ENCODE results near the gene SCAMP4. TPM values are rescaled to one million over a fixed set of nuclear protein-coding genes. Genes with fewer than 3 reads are reported as not detected.

The SCAMP4 gene
- total RNA-seq, 1 donor from 2014 or later = 76.9 TPM

DNA sequence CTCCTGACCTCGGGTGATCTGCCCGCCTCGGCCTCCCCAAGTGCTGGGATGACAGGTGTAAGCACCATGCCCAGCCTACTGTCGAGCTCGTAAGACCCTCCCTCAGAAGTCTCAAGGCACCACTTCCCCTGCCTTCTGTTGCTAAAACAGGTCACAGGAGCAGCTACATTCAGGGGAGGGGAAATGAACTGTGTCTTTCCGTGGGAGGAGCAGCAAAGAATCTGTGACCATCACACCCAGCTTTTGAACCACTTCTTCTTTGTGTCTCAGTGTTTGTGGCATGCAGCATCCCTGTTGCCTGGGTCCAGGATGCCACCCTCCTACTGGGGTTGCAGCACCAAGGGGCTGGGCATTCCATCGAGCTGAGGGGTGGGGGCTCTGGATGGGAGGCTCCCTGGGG, 28.0 kb downstream of the SCAMP4 start:
- no peak for DNase-seq (ENCODE audit: extremely low spot score, unreplicated experiment)
- Mint-ChIP-seq H3K4me1 (ENCODE audit: unreplicated experiment) (no peaks in the 10 kb centered on the region), H3K27ac (no peak overlapping the region), H3K9me3 (no peaks in the 10 kb centered on the region), H3K4me3 (no peak overlapping the region), H3K27me3 (no peaks in the 10 kb centered on the region), H3K36me3 (no peaks in the 10 kb centered on the region)
- TF ChIP-seq CTCF (conservative IDR thresholded peaks at IDR 0.05) = no peak

- DNase-seq (ENCODE audit: extremely low spot score, unreplicated experiment) = no peak
- Mint-ChIP-seq H3K4me3 (no peak overlapping the region), H3K9me3 (no peaks in the 10 kb centered on the region), H3K4me1 (ENCODE audit: unreplicated experiment) (no peaks in the 10 kb centered on the region), H3K27ac (no peak overlapping the region), H3K27me3 (no peaks in the 10 kb centered on the region), H3K36me3 (no peaks in the 10 kb centered on the region)
- TF ChIP-seq CTCF (conservative IDR thresholded peaks at IDR 0.05) = no peak
These were observed 28.7 kb downstream of the SCAMP4 start for GRCh38 chr19:1933942-1934341.

GRCh38 chr19:1935484-1936208, 30.4 kb downstream of the SCAMP4 start:
- no peak for TF ChIP-seq CTCF (conservative IDR thresholded peaks at IDR 0.05)
- Mint-ChIP-seq H3K4me3 (no peak overlapping the region), H3K9me3 (no peaks in the 10 kb centered on the region), H3K36me3 (no peaks in the 10 kb centered on the region), H3K27me3 (no peaks in the 10 kb centered on the region), H3K4me1 (ENCODE audit: unreplicated experiment) (peaks cover 7% of the 10 kb centered on the region), H3K27ac (peak overlapping the region; percentile 11)
- no peak for DNase-seq (ENCODE audit: extremely low spot score, unreplicated experiment)

- H3K27ac Mint-ChIP-seq = peak overlapping the region; percentile 50
- no peaks in the 10 kb centered on the region for H3K27me3 Mint-ChIP-seq
- no peak for TF ChIP-seq CTCF (conservative IDR thresholded peaks at IDR 0.05)
- DNase-seq (ENCODE audit: extremely low spot score, unreplicated experiment) = no peak
- no peaks in the 10 kb centered on the region for H3K9me3 Mint-ChIP-seq
- no peak overlapping the region for H3K4me3 Mint-ChIP-seq
- peaks cover 7% of the 10 kb centered on the region for H3K4me1 Mint-ChIP-seq (ENCODE audit: unreplicated experiment)
- H3K36me3 Mint-ChIP-seq = no peaks in the 10 kb centered on the region
These were observed 31.2 kb downstream of the SCAMP4 start for GRCh38 chr19:1936430-1936829.

- no peak for TF ChIP-seq CTCF (conservative IDR thresholded peaks at IDR 0.05)
- Mint-ChIP-seq H3K4me3 (no peak overlapping the region), H3K9me3 (no peaks in the 10 kb centered on the region), H3K36me3 (no peaks in the 10 kb centered on the region), H3K27ac (peak overlapping the region; percentile 50), H3K4me1 (ENCODE audit: unreplicated experiment) (peaks cover 7% of the 10 kb centered on the region), H3K27me3 (no peaks in the 10 kb centered on the region)
- no peak for DNase-seq (ENCODE audit: extremely low spot score, unreplicated experiment)
These were observed 31.9 kb downstream of the SCAMP4 start for GRCh38 chr19:1936916-1937610.

Data from type B pancreatic cell (in vitro differentiated cells).